Activated T-cell treated with anti-CD3 and anti-CD28 coated beads for 48 hours (primary cell): Measurements from ENCODE around the gene EFCAB6.

Source experiments
- DNase-seq: peaks from one replicate; pipeline ENCODE4 v3.0.0-alpha.2; 2020; ENCODE audit warnings: low read depth

EFCAB6 gene

DNA sequence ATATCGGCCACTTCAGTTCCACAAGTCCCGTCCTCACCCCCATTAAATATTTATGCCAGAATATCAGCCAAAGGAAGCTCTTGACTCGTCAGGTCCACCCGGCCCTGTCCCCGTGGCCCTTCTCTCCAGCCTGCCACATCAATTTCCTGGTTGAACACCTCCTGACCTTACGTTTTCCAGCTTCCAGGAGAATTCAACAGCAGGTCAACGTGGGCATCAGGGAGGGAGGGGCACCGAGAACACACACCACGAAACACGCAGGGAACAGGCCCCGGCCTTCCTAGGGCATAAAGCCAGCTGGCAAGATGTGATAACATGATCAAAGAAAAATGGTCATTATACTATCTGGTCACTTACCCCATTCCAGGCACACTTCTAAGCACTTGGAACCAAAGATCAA, 34.9 kb upstream of the EFCAB6 start:
- DNase-seq: no peak

DNA sequence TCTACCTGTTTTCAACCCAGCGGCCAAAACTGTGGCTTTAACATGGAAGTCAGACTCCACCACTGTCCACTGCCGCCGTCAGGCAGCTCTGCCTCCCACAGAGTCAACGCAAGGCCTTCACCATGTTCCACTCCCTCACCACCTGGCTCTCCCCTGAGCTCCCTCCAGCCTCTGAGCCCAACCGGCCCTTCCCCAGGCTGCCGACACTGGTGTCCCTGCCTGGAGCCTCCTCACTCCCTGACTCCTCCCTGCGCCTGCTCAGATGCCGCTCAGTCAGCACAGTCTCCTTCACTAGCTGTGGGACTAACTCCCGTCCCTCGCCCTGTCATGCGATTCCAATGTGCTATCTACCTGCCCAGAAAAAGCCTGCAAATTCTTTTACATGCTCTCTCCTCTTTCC, 33.9 kb upstream of the EFCAB6 start:
- no peak for DNase-seq

DNA sequence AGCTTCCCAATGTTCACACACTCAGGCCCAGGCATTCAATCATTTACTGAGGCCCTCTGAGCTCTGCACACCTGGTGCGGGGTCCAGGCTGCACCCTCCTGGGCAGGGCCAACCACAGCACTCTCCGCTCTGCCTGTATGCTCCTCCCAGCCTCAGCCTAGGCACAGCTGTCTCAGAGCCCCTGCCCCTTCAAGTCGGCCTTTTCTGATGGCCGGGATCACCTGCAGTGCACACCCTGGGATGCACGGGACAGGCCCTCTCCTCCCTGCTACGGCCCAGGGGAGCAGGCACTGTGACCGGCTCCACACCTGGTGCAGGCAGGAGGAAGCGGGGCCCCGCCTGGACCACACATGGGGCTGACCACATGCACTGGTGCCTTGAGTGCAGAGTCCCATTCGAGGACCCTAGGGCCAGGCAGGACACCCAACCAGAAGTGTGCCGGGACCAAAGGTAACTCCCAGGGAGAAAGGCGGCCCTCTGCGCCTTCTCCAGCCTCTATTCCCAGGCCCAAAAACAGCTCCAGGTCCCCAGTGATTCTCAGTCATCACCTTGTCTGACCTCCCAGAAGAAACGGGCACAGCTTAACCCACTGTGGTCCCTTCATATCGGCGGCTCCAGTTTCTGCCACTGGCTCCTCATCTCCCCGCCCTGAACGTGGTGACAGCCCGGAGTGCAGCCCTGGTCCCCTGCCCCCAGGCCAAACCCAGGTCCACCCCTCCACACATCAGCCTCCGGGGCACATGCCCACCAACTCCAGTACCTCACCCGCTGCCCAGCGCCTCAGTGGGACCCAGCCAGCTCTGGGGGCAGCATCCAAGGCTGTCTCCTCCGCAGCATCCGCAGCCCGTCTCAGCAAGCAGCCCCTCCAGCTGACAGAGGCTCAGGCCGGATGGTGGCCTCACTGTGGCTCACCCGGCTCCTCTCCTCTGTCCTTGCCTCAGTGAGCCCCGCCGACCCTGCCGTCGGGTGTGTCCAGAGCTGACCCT, 32.7 kb upstream of the EFCAB6 start:
- DNase-seq: no peak

DNA sequence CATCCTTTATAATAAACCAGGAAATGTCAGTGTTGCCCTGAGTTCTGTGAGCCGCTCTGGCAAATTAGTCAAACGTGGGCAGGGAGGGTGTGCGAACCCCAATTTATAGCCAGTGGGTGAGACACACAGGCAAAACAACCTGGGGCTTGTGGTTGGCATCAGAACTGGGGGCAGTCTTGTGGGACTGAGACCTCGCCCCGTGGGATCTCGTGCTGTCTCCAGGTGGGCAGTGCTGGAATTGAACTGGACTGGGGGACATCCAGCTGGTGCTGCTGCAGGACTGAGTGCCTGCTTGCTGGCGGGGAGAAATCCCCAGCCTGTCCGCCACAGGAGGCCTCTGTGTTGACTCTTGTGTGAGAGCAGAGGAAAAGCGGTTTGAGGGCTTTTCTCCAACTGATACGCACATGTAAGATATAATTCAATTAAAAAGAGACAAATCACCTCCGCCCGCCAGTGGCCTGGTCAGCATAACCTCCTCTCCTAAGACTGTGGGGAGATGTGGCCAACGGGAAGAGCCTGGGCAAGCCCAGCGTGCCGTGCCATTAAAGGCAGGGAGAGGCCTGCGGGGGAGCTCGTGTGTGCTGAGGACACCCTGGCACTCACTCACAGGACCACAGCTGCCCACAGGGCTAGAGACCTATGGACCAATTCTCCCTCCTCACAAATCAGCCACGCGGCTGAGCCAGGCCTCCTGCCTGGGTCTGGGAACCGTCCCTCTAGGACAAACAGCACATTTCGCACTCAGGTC, 31.9 kb upstream of the EFCAB6 start:
- DNase-seq: no peak

DNA sequence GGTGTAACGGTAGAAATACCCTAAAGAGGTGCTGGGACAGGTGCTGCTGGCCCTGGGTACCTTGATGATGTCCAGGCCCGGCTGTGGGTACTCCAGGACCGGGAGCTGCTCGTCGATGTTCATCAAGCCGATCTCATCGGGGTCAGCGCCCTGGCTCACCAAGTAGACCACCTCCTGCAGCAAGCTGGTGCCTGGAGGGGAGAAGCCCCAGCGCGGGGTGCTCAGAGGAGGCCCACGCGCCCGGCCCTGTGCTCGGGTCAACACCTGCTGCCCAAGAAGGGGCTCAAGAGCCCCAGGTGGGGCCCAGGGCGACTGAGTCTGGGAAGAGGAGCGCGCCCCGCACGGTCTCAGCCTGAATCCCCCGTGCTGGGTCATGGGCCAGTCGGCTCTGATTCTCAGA, 29.6 kb upstream of the EFCAB6 start:
- DNase-seq: no peak

DNA sequence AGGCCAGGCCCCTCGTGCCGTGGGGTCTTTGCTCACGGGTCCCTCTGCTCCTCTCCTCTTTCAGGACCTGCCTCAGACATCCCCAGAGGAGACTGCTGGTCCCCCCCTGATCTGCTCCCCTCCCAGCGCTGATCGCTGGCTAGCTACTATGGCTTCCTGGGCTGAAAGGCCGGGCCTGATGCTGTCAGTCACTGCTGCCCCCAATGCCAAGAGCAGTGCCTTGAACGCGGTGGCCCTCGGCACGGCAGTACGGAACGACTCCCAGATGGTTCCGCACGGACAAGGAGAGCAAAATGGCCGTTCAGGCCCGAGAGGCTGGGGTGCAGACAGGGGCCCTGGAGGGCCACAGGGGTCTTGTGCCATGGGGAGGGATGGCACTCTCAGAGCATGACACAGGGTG, 28.7 kb upstream of the EFCAB6 start:
- DNase-seq: no peak

DNA sequence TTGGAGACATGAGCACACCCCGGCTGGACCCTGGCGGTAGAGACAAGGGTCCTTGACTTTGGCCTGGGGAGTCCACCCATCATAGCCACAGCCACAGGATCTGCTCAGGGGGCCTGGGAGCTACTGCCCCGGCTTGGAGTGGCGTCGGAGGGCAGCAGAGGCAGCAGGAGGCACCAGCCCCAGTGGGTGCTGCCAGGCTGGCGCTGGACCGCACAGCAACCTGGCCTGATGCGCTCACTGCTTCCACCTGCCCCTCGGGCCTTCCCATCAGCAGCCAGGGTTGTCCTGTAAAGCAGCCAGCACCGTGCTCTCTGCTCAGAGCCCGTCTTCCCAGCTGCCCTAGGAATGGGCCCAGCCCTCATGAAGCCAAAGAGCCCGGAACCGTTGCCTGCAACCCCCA, 28.3 kb upstream of the EFCAB6 start:
- DNase-seq: no peak

DNA sequence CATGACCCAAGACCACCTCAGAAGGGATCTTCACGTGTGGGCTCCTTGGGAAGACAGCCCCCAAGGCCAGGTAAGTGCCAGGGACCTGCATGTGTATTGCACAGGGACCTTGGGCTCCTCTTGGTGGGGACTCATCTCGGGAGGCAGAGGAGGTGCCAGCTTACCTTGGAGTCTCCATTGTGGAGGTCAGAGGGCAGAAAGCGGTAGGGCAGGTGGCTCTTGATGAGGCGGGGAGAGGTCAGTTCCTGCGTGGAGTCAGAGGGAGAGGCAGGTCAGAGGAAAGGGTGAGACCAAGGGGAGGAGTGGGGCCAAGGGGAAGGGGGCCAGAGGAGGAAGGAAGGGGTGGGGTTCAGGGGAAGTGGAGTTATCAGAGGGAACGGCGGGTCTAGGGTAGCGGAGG, 27.7 kb upstream of the EFCAB6 start:
- no peak for DNase-seq

DNA sequence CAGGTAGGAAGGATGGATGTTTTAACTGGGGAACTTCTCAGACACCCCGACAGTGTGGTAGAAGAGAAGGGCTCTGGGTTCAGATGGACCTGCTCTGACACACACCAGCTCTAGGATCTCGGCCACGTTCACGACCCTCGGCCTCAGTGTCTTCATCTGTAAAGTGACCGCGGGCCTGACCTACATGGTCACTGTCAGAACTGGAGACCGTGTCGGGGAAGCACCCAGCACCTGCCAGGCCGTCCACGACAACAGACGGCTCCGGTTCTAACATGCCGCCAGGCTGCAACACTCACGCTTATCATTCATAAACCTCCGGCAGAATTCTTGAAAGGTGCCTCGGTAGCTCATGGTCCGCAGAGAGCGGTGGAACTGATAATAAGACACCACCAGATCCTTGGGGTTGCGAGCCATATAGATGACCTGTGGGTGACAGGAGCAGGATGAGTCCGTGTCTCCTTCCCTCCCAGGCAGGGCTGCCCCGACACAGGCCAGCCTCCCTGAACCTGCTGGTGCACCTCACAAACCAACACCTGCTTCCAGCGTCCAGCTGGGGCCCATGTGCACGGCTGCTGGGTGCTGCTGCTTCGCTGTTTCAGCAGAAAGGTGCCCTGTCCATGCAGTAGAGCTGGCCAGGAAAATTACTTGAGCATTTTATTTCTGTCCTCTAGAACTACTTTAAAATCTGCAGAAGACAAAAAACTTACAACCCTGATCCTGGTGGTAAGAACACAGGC, 26.6 kb upstream of the EFCAB6 start:
- no peak for DNase-seq

DNA sequence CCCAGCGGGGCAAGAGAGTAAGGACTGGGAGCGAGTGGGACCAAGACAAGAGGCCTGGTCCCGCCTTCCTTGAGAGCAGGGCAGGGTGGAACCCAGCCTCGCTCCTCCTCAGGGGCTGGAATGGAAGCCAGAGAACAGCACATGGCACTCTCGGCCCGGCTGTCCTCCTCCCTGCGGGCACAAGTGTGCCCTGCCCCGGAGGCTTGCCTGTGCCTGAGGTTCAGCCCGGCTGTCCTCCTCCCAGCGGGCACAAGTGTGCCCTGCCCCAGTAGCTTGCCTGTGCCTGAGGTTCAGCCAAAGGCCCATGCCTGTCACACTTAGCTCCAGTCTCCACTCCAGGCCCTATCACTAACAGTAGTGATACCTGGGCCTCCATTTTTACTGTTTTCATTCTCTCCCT, 26.1 kb upstream of the EFCAB6 start:
- no peak for DNase-seq

DNA sequence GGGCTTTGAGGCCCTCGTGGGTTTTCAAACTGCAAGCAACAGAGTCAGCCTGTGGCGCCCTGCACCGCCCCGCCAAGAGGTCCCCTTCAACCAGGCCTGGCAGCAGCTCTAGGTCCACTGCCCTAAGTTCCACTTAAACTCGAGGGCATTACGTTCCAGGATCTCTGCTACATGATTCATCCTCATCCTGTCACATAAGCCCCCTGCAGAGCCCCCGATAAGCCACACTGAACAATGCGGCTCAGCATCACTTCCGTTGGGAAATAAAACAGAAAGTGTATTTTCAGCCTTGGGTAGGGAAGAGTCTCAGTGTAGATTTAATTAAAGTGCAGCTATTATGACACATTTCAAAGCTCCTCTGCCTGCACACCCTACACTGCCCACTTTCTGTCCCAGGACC, 25.6 kb upstream of the EFCAB6 start:
- DNase-seq: no peak

DNA sequence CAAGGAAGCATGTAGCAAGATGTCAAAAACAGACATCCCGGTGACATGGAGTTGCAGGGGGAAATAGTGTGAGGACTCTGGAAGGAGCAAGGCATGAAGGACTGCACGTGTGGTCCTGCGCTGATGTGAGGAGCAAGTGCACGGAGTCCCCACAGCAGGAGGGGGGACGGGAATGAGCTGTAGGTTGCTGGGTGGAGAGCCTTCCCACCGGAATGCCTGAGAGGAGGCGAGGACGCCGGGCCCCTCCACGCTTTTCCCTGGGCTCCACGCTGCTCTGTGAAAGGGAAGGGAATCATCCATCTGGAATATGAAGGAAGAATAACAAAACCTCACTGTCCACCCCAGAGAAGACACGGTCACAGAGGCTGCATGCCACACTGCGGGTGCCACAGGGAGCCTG, 23.6 kb upstream of the EFCAB6 start:
- DNase-seq: no peak

DNA sequence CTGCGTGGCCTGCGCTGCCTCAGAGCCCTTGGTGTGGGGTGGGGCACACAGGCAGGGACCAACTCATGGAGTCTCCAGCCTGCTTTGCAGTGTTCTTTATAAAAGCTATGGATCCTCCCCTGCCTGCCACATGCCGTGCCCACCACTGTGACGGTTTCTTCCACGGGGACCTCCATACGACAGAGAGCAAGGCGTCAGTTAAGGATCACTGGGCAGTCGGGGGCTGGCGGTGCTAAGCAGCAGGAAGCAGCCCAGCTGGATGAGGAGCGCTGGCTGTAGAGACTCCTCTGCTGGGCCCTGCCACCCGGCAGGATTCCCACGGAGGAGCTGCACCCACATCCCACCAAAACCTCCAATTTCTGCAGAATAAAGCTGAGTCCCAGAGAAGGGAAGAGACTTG, 23.1 kb upstream of the EFCAB6 start:
- no peak for DNase-seq

DNA sequence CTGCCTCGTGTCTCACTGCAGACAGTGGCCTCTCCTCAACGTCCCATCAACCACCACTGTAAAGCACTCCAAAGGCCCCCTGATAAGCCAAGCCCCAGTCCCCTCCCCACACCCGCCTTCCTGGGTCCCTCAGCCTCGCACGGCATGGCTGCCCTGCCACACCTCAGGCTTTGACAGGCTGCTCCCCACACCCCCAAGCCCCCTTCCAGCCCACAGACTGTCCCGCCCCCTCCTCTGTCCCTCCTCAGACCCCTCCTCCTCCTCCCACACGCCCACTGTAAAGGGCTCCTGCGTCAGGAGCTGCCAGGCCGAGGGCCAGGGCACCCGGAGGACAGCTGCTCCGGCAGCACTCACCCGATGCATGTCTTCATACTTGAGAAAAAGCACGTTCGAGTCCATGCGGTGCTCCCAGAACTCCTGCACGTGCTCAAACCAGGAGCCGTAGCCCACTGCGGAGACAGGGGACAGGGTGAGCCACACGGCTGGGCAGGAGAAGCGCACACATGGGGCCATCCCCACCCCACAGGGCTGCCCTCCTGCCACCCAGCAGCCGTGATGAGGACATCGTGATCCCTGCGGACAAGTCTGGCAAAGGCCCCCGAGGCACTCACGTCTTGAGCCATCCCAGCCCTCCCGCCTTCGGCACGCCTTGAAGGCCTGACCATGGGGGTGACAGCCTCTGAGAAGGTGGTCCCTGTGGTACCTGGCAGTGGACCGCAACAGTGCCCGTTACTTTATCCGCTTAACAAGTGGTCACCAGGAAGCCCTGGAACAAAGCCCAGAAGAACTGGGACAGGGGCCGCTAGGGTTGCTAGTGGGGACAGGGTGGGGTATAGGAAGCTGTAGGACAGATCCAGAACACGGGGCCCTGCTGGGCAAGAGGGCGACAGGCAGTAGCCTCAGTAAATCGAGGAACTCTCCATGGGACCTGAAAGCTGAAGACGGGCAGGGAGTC, 21.5 kb upstream of the EFCAB6 start:
- DNase-seq: no peak

DNA sequence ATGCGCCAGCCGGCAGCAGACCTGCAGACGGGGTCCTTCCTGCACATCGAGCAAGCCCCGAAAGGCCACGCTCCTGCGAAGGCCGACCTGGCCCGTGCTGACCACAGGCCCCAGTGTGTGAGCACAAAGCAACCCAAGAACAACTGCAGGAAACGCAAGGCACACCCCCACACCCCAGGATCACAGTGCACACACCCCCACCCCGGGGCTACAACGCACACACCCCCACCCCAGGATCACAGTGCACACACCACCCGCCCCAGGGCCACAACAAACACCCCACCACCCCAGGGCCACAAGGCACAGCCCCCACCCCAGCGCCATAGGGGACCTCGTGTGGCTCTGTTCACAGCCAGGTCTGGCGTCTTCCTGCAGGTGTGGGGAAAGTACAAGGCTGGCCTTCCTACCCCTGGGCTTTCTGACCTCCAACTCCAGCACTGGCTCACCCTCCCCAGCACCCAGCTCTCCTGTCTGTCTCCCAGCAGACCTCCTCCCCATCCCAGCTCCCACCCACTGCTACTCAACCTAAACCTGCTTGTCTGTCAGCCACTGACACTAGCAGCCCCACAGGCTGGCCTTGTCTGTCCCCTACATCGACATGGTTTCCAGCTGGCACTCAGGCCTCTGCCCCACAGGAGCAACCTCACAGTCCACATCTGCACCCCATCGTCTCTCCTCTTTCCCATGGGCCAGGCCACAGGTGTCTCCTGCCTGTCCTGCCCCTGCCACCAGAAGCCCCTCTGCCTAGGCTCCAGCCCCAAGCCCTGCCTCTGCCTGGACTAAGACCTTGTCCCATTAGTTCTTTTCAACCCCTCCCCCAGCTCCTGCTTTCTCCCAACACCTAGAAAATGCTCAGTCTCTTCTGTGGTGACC, 20.5 kb upstream of the EFCAB6 start:
- no peak for DNase-seq

DNA sequence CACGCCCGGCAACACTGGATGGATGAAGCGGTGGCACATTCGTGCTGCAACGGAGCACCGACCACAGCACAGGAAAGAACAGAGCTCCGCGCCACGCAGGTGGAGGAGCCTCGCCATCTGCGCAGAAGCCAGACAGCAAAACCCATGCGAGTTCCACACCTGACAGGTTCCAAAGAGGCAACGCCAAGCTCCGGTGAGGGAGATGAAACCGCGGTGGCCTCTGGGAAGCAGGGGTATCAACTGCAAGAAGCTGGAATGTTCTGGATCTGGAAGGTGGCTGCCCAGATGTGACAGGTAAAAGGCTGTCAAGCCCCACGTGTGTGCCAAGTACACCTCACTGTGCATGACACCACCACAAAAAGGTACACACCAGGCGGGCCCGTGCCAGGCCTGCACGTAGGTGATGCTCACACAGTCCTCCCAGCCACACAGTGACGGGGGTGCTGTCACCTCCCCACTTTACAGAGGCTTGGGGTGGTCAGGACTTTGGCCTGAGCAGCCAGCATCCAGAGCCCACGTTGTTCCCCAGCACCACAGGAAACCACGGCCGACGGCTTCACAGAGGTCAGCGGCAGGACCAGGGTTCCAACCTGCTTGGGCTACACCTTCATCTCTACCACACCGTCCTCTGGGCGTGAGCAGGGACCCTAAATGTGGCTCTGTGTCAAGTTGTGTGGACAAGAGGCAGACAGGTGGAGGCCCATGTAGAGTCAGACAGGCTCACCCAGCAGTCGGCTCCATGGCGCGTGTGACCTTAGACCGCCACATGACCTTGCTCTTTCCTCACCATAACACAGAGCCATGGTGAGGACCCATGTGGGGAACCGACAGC, 19.7 kb upstream of the EFCAB6 start:
- no peak for DNase-seq

DNA sequence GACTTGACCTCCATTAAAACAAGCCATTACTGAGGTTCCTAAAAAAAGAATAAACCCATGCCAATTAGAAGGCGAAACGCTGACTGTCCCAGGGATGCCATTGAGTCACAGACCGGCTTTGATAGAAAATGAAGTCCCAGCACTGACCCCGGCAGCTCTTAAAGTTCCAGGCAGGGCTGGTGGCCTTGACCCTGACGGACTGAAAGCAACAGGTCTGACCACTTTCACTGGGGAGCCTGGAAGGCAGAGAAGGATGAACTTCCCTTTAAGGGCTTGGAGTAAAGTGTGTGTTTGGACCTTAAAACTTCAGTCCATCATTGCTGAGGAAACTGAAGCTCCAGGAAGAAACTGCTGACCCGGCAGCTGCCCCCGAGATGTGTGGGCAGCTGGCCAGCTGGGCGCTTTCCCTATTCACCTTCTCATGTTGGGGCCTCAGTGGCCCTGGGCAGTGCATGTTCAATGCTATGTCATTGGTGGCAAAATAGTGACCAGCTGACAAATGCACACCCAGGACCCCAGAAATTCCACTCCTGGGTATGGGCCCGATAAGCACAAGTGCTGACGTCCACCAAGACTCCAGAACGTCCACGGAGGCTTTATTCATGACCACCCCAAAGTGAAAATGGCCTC, 18.9 kb upstream of the EFCAB6 start:
- DNase-seq: no peak

DNA sequence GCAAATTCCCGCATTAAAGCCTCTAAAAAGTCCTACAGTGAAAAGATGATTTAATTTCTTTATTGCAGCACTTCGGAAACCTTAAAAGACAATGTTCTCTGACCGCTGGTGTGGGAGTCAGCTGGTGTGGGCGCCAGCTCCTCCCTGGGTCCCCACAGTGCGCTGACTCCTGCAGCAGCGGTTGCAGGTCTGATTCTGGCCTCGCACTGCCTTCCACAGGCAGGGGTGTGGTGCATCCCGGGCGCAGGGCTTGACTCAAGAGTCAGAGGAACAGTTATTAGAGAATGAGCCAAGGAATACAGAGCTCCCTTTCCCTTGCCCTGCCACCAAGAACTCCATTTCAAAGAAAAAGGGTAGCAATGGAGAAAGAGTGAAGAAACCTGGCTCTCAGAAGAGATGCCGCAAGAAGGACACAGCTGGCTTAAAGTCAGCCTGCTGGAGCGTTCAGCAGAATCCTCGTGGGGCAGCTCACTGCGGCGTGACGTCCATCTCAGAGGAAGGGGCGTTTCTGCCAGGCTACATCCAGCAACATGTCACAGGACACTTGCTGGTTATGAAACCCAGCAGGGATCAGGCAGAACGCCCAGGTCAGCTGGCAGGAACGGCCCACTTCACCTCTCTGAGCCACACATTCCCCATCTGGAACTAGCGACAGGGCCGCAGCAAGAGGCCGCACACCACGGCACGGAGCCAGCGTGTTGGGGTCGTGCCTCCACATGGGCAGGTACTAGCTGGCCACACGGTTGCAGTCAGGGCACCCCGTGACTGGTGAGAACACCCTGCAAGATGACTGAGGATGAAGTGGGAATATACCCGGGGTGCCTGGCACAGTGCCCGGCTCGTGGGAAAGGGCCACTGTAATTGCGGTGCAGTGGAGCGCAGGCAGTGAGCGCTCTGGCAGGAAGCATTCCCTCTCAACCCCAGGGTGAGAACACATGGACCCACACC, 18.1 kb upstream of the EFCAB6 start:
- no peak for DNase-seq
